HUDEP-2 (cell line): ENCODE data around the gene CAVIN2.

Source experiments
- DNase-seq, 76 experiments: peaks; one replicate each; lab custom pipeline; 2025; ENCODE audit not compliant: unreplicated experiment in 76 of 76; lab: John Stamatoyannopoulos, UW

Gene CAVIN2, protein sequence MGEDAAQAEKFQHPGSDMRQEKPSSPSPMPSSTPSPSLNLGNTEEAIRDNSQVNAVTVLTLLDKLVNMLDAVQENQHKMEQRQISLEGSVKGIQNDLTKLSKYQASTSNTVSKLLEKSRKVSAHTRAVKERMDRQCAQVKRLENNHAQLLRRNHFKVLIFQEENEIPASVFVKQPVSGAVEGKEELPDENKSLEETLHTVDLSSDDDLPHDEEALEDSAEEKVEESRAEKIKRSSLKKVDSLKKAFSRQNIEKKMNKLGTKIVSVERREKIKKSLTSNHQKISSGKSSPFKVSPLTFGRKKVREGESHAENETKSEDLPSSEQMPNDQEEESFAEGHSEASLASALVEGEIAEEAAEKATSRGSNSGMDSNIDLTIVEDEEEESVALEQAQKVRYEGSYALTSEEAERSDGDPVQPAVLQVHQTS

DNA sequence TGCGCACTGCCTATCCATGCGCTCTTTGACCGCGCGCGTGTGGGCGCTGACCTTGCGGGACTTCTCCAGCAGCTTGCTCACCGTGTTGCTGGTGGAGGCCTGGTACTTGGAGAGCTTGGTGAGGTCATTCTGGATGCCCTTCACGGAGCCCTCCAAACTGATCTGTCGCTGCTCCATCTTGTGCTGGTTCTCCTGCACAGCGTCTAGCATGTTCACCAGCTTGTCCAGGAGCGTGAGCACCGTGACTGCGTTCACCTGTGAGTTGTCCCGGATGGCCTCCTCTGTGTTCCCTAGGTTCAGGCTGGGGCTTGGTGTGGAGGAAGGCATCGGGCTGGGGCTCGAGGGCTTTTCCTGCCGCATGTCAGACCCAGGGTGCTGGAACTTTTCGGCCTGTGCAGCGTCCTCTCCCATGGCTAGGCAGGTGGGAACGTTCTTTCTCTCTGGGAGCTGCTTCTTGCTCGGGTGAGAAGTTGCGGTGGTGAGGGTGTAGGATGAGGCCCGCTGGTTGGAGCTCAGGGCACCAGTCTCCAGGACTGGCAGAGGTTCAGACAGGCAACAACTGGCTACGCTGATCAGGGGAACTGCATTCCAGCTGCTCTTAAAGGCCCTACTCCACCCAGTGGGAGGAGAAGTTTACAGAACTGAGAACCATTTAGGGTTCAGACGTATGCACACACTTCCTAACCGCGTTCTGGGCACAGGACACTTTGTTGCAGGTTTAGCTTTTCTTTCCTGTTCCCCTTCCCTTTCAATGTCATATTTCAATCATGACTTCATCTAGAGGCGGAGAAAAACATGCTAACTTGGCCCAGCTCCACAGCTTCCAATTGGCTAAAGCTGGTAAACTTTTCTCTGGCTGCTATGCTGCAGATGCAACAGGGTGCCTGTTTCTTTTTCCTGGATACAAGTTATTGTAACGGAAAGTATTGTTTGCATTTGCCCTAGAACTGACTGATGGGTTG is at the start of gene CAVIN2:
CAVIN2 (minus strand) TSS at position 574 of the 962 bp plus-strand sequence; CDS start at position 411, 163 bp downstream.
- DNase-seq = peak in 16 of 76 experiments; percentile 1 to 44 (median 14)

DNA sequence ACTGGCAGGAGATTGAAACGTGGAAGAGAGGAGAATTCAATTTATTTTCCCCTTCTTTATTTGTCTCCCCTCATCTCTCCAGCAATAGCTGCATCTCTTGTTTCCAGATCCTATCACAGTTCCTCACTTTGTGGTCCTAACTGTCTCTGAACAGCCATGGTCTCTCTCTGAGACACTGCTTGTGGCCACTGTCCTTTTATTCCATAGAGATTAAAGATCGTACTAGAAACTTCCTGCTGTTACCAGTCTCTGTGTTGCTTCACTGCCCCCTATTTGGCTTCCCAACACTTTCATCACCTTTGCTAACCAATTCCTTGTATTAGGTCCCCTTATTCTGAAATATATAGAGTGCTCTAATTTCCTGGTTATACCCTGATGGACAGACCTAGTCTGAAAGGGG is 48.9 kb upstream of the CAVIN2 start:
- DNase-seq = no peak

GRCh38 chr2:191895195-191895594 is 48.3 kb upstream of the CAVIN2 start:
- DNase-seq = no peak

- DNase-seq = no peak
Measured at GRCh38 chr2:191894681-191895147, 47.8 kb upstream of the CAVIN2 start.

DNA sequence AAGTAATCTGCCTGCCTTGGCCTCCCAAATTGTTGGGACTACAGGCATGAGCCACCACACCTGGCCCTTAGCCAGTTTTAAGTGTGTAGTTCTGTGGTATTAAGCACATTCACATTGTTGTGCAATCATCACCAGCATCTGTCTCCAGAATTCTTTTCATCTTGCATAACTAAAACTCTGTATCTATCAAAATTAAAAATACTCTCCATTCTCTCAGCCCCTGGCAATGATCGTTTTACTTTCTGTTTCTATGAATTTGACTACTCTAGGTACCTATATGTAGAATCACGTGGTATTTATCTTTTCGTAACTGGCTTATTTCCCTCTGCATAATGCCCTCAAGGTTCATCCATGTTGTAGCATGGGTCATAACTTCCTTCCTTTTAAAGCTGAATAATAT is 45.5 kb upstream of the CAVIN2 start:
- DNase-seq = no peak

- no peak for DNase-seq
Measured at GRCh38 chr2:191891656-191892055, 44.8 kb upstream of the CAVIN2 start.

- no peak for DNase-seq
Measured at GRCh38 chr2:191889931-191890330, 43.0 kb upstream of the CAVIN2 start.

- DNase-seq = no peak
Measured at GRCh38 chr2:191888400-191889166, 41.7 kb upstream of the CAVIN2 start.

GRCh38 chr2:191885650-191886049 is 38.8 kb upstream of the CAVIN2 start:
- no peak for DNase-seq

GRCh38 chr2:191885098-191885497 is 38.2 kb upstream of the CAVIN2 start:
- DNase-seq = no peak

DNA sequence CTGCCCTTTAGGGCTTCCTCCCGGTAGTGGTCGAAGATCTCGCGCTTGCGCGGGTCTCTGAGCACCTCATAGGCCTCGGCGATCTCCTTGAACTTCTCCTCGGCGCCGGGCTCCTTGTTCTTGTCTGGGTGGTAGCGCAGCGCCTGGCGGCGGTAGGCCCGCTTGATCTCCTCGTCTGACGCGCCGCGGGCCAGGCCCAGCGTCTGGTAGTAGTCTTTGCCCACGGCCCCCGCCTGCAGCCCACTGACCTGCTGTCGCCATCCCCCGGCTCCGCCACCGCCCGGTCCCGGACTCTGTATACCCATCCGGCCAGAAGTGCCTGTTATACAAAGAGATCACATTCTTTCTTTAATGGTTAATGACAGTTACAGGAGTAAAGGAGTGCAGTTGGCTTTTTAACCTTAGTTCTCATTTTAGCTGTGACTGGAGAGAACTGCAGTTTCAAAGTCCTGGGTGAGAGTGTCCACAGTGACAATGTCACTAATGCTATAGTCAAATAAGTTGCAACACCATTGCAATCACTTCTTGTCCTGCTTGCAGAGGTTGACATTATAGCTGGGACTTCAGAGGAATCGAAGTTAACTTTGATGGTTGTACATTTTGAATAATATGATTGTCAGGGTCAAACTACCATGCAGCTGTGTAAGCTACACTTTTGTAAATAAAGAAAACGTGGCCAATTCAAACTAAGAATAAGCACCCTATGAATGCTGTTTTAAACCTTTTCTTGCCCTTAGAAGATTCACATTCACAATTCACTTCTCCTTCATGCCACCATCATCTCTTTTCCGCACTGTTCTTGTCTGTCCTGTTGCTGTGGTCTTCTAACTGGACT is 35.3 kb upstream of the CAVIN2 start:
- no peak for DNase-seq

DNA sequence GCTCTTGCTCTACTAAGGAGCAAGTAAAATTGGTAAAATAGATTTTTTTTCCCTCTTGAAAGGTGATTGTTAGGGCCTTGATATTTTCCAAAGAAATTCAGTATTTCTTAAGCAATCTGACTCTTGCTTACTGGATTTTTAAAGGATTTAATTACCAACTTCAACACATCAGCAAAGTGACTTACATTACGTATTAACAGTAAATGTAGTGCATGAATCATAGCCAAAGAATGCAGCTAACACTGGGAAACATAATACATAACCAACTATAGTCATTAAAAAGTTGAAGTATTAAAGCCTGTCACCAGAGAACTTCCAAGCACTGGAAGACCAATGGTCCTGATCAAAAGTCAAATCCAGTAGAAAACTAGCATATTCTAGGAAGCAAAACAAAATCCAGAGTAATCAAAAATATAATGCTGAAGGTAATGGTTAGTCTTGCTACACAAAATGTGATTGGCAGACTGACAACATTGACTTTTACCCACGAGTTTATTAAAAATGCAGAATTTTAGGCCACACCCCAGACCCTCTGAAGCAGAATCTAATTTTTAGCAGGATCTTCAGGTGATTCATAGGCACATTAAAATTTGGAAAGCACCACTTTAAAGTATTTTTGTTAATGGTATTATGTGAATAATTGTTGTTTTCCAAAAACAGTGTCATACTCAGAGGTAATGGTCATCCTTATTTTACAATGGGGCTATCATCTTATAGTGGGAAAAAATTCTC is 31.8 kb upstream of the CAVIN2 start:
- no peak for DNase-seq

DNA sequence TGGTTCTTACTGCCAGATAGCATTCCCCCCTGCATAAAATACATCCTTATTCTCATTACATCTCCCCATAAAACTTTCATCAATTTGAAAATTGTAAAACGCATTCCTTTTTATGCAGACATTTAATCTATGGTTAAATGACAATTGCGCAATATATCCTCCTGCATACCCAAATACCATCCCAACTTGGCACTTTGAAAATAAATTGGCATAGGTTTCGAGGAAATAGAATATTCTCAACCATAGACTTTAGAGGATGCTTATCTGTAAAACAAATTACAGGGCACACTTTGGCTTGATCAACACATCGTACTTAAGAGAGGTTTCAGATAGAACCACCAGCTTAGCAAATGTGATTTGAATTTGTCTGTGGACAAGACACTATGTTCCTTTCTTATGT is 31.0 kb upstream of the CAVIN2 start:
- DNase-seq = no peak

DNA sequence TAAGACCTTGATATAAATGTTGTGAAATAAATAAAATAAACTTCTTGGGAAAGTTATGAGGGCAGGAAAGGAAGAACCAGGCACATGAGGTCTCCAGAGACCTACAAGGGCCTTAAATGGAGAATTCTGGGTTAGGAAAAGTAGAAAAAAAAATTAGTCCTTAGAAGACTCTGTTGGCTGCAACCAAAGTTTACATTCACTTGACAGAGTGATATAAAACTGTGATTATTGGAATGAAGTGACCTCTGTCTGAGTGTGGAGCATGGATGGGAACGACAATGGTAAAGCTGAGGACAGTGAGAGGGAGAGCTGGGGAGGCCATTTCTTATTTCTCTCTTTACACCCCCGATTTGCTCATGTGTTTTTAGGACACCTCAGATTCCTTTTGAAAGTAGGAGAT is 29.0 kb upstream of the CAVIN2 start:
- no peak for DNase-seq

GRCh38 chr2:191870744-191871143 is 23.9 kb upstream of the CAVIN2 start:
- no peak for DNase-seq

DNA sequence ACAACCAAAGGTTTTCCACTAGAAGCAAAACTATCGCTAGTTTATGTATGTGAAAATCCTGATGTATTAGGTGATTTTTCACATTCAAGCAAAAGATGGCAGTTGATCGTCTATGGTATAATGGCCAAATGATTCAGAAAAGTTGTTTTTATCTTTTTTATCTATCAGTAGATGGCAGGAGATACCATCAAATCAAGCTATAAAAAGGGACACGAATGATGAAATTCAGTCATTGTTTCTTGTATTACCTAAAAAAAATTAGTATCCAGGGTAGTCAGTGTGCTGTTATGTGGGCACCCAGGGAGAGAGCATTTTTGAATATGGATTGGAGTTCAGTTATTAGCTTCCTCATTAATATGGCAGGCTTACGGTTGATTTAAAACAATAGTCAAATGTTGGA is 22.9 kb upstream of the CAVIN2 start:
- no peak for DNase-seq

DNA sequence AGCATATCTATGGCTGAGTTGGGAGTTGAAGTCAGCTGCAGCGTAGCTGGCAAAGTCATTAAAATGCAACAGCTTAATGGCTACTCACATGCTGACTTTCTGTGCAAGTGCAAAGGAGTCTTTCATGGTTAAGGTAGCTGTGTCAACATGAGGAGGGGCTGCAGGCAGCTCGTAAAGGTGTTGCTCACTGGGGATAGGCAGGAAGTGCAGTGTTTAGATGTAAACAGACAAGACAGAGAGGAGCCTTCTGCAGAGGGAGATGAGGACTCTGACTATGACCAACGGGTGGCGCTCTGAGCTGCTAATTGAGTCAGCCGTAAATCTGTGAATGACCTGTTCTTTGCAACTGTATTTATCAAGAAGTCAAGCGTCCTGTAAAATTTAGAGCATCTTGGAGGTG is 22.3 kb upstream of the CAVIN2 start:
- peak in 1 of 76 experiments; percentile 7 for DNase-seq

GRCh38 chr2:191867507-191867847 is 20.6 kb upstream of the CAVIN2 start:
- DNase-seq = no peak
